Measurements from ENCODE around the gene RTN4R. TPM values are rescaled to one million over a fixed set of nuclear protein-coding genes. Genes with fewer than 3 reads are reported as not detected.
"Not testable (repeated sequence)": the region's sequence is repeated elsewhere in the genome, so short reads cannot be mapped to it uniquely, and the experiment has no call there.

Gene RTN4R
- polyA plus RNA-seq (ENCODE audit: insufficient read length in 3 of 3) = 10 to 100 TPM in 1 of 3 donors, 1 to 10 TPM in 2; 4.6 to 10.3 (median 7.1) TPM
- long read RNA-seq, donor 1, partial matches to known transcripts = 0 of 4 reads
- long read RNA-seq, donor 1, other reads (novel, unspliced or antisense) = 0 of 4 reads
- long read RNA-seq, donor 2, partial matches to known transcripts = 5 of 7 reads
- long read RNA-seq, donor 2, other reads (novel, unspliced or antisense) = 0 of 7 reads
- long read RNA-seq, donor 3, transcript RTN4R-201 (2 exons, 2,157 nt) = major isoform, 5 of 7 reads
- long read RNA-seq, donor 3, partial matches to known transcripts = 0 of 7 reads
- long read RNA-seq, donor 3, other reads (novel, unspliced or antisense) = 0 of 7 reads
- long read RNA-seq, donor 4, partial matches to known transcripts = 0 of 2 reads
- long read RNA-seq, donor 4, other reads (novel, unspliced or antisense) = 0 of 2 reads
- long read RNA-seq, donor 5, transcript RTN4R-201 (2 exons, 2,157 nt) = major isoform, 12 of 12 reads
- long read RNA-seq, donor 5, partial matches to known transcripts = 0 of 12 reads
- long read RNA-seq, donor 5, other reads (novel, unspliced or antisense) = 0 of 12 reads
- long read RNA-seq, donor 6, partial matches to known transcripts = 0 of 7 reads
- long read RNA-seq, donor 6, other reads (novel, unspliced or antisense) = 0 of 7 reads
- long read RNA-seq, donor 7, transcript RTN4R-201 (2 exons, 2,157 nt) = major isoform, 6 of 6 reads
- long read RNA-seq, donor 7, partial matches to known transcripts = 0 of 6 reads
- long read RNA-seq, donor 7, other reads (novel, unspliced or antisense) = 0 of 6 reads
- long read RNA-seq, donor 8, transcript RTN4R-201 (2 exons, 2,157 nt) = major isoform, 8 of 8 reads
- long read RNA-seq, donor 8, partial matches to known transcripts = 0 of 8 reads
- long read RNA-seq, donor 8, other reads (novel, unspliced or antisense) = 0 of 8 reads
- long read RNA-seq, donor 9, partial matches to known transcripts = 0 of 3 reads
- long read RNA-seq, donor 9, other reads (novel, unspliced or antisense) = 0 of 3 reads
- long read RNA-seq, donor 10, partial matches to known transcripts = 0 of 4 reads
- long read RNA-seq, donor 10, other reads (novel, unspliced or antisense) = 0 of 4 reads
- long read RNA-seq, donor 11, partial matches to known transcripts = 0 of 1 reads
- long read RNA-seq, donor 11, other reads (novel, unspliced or antisense) = 0 of 1 reads
- long read RNA-seq, donor 12 = 0 reads
- long read RNA-seq, donor 13, transcript RTN4R-201 (2 exons, 2,157 nt) = major isoform, 9 of 11 reads
- long read RNA-seq, donor 13, partial matches to known transcripts = 0 of 11 reads
- long read RNA-seq, donor 13, other reads (novel, unspliced or antisense) = 0 of 11 reads
- long read RNA-seq, donor 14, transcript RTN4R-201 (2 exons, 2,157 nt) = major isoform, 7 of 8 reads
- long read RNA-seq, donor 14, partial matches to known transcripts = 0 of 8 reads
- long read RNA-seq, donor 14, other reads (novel, unspliced or antisense) = 0 of 8 reads
- long read RNA-seq, donor 15 = 0 reads
- long read RNA-seq, donor 16, transcript RTN4R-201 (2 exons, 2,157 nt) = major isoform, 10 of 11 reads
- long read RNA-seq, donor 16, partial matches to known transcripts = 0 of 11 reads
- long read RNA-seq, donor 16, other reads (novel, unspliced or antisense) = 0 of 11 reads

DNA sequence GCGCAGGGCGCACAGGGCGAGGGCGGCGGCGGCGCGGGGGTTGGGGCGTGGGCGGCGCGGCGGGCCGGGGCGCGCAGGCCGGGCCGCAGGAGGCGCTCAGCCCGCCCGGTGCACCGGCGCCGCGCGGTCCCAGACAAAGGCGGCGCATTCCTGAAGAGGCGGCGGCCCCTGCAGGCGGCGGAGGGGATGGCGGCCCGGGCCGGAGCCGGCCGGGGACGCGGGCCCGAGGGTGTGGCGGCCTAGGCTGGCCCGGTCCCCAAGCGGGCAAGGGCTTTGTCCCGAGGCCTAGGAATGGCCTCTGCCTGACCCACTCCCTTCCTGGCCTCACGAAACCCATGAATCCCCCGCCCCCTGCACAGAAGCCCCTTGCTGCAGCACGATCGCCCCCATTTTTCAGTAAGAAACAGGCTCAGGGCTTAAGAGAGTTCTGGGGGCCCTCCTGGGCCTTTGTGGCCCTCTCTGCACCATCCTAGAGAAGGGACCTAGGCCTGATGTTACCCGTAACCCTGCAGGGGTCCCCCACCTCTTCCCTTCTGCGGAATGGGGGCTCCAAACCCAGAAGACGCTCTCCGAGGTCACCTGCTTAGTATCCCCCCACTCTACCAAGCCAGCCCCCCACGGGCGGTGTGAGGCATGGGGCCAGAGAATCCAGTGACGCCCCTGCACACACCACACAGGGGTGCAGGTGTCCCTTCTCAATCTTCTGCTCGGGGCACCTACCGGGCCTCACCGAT lies at the start of gene RTN4R:
RTN4R (minus strand) TSS at position 40 of the 734 bp plus-strand sequence. CDS start 226 bp downstream, outside the sequence.
- DNase-seq (ENCODE audit: extremely low read depth in 1 of 11, low read depth in 9 of 11, low spot score in 4 of 11) = peak in 1 of 11 donors; percentile 54

DNA sequence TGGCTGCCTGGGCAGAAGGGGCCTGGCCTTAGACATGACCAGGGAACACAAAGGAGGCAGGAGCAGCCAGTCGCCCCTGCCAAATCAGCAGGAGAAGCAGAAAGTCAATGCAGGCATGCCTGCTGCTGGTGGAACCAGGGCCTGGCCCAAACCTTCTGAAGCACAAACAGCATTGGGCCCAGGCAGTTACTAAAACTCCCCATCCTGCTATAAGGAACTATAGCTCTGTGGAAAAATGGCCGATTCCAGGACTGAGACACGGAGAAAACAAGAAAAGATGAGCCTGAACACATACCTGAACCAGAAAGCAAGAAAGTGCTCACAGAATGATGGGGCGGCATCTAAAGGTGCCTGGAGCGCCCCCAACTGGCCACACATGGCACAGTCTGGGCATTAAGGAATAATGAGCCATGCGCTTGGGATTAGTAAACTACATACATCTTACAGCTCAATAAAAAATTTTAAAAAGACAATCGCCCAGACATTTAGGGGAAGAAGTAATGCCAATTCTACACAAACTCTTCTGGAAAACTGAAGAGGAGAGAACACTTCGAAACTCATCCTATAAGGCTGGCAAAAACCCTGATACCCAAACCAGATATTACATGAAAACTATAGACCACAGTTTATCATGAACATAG lies 49.4 kb upstream of the RTN4R start:
- DNase-seq (ENCODE audit: extremely low read depth in 1 of 11, low read depth in 9 of 11, low spot score in 4 of 11) = not testable (repeated sequence)

DNA sequence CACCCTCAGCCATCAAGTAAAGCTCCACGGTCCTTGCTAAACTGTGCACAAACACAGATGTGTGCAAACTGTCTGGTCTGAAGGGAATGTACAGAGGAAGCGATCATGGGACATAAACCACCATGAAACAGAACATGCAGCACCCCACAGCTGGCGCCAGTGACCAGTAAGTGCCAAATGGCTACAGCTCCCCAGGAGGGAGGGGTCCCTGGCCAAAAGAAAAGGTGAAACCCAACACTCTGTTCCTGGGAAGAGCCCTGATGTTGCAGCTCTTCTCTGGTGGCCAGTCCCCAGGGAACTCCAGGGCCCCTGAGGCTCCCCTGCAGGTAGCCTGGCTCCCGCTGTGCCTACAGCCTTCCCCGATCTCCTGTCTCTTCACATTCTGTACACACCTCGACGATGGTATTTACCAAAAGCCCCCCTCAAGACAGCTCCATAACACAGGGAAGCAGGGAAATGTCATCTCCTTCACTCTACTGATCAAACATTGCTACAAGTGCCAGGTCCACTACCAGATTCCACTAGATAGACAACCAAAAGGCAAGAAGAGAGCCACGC lies 48.8 kb upstream of the RTN4R start:
- no peak for DNase-seq (ENCODE audit: extremely low read depth in 1 of 11, low read depth in 9 of 11, low spot score in 4 of 11)

DNA sequence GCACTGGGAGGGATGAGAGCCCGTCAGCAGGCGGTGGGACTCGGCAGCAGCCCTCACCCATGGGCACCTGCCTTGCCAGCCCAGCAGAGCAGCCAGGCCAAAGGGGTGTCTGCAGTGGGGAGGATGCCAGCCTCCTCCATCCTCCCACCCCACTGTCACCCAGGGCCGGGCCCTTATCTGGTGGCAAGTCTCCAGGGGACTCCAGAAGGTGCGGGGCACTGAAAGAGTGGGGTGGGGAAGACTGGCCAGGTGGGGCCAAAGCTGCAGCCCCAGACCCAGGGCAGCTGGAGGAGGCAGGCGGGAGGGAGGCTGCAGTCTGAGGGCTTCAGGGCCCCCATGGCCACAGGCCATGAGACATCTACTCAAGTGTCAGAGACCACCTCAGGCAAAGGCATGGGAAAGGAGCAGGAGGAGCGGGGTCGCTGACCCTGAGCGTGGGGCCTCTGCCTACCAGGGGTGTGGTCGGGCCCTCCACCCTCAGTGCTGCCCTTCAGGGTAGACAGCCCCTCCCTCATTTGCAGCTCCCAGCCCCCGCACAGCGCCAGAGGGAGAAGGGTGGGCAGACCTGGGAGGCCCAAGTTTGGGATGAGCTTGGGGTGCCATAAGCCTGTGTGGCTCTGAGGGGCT lies 48.2 kb upstream of the RTN4R start:
- no peak for DNase-seq (ENCODE audit: extremely low read depth in 1 of 11, low read depth in 9 of 11, low spot score in 4 of 11)

DNA sequence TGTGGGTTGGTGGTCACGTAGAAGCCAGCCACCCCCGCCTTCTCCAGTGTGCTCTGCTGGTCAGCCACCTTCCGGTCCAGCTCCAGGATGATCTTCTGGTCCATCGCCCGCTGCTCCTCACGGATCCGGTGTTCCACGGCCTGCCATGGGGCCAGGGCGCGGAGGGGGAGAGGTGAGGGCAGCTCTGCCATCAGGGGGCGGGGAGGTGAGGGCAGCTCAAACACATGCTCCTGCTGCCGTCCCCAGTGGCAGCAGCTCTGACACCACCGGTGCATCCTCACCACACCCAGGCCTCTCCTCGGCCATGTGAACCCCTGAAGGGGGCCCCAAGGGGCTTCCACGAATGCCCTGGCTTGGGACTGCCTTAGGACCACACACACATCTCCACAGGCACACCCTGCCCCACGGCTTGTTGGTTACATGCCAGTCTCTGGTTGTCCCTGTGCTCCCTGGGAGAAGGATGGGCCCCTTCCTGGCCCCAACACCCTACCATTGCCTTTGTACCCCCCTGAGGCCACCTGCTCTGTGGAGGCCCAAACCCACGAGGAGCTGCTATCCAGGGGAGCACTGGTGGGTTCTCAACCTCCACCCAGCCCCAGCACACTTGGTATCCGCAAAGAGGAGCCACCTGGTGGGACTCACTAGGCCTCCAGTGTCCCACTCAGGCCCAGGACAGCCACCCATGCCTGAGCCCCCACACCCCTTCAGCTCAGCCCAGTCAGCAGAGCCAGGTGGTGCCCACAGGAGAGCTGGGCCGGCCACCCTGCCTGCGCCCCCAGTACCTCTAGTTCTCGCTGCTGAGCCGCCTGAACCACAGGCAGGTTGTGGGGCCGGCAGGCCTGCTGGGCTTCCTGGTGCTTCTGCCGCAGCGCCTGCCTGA lies 47.5 kb upstream of the RTN4R start:
- no peak for DNase-seq (ENCODE audit: extremely low read depth in 1 of 11, low read depth in 9 of 11, low spot score in 4 of 11)

DNA sequence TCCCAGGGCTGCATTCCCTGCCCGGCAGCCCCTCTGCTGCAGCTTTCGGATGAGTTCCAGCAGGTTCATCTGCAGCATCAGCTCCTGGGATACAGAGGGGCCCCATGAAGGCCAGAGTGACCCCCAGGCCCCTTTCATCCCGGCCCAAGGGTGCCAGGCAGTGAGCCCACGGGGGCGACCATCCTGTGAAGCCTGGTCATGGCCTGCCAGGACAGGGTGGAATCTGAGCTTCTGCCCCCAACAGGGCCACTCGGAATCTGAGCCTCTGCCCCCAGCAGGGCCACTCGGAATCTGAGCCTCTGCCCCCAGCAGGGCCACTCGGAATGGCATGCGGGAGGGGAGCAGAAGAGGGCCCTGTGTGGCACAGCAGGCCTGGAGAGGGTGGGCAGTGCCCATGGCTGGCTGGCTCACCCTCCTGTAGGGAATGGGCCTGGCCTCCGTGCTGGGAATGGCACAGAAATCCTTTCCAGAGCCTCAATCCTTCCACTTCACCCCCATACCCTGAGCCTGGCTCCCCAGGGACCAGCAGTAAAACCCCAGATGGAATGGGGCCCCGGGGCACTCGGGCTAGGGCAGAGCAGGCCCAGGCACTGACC lies 46.7 kb upstream of the RTN4R start:
- not testable (repeated sequence) for DNase-seq (ENCODE audit: extremely low read depth in 1 of 11, low read depth in 9 of 11, low spot score in 4 of 11)

DNA sequence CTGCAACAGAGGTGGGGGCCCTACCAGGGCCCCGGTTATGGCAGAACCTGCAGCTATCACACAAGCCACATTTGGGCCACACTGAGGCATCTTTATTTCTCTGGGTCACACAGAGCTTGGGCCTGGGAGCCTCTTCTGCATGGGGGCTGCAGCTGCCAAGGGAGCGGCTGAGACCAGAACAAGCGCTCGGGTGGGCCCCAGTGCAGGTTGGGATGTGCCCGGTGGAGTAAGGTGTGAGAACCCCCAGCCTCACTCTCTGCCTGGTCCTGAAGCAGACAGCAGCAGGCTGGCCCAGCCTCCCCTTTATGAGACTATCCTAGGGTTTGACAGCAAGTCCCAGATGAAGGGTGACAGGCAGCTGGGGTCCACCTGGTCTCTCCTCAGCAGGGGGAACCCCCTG lies 46.1 kb upstream of the RTN4R start:
- DNase-seq (ENCODE audit: extremely low read depth in 1 of 11, low read depth in 9 of 11, low spot score in 4 of 11) = not testable (repeated sequence)

DNA sequence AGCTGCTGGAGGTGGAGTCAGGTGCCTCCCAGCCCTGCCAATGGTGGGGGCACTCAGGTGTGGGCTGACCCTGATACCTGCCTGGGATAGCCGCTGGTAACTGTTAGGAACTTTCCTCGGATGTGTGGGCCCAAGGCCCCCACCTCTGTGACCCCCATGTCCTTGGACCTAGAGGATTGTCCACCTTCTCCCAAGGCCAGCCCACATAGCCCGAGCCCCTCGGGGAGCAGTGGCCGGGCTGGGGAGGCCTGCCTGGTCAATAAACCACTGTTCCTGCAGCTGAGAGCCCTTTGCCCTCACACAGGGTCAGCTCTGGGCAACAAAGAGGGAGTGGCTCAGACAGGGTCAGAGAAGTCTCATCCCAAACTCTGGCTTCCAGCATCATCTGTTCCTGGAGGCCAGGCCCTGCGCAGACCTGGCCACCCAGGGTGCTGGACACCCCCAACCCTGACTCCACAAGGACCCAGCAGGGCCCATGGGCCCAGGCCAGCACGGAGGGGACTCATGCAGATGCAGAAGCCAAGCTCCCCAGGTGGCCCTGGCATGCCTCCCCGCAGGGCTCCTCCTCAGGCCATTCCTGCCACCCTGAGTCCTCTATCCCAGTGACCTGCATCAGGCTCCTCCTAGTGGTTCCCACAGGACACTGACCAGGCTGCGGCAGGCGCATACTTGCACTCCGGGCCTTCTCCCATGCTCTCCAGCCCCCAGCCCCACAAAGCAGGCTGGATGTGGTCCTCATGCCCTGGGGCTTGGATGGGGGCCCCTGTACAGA lies 45.4 kb upstream of the RTN4R start:
- not testable (repeated sequence) for DNase-seq (ENCODE audit: extremely low read depth in 1 of 11, low read depth in 9 of 11, low spot score in 4 of 11)

DNA sequence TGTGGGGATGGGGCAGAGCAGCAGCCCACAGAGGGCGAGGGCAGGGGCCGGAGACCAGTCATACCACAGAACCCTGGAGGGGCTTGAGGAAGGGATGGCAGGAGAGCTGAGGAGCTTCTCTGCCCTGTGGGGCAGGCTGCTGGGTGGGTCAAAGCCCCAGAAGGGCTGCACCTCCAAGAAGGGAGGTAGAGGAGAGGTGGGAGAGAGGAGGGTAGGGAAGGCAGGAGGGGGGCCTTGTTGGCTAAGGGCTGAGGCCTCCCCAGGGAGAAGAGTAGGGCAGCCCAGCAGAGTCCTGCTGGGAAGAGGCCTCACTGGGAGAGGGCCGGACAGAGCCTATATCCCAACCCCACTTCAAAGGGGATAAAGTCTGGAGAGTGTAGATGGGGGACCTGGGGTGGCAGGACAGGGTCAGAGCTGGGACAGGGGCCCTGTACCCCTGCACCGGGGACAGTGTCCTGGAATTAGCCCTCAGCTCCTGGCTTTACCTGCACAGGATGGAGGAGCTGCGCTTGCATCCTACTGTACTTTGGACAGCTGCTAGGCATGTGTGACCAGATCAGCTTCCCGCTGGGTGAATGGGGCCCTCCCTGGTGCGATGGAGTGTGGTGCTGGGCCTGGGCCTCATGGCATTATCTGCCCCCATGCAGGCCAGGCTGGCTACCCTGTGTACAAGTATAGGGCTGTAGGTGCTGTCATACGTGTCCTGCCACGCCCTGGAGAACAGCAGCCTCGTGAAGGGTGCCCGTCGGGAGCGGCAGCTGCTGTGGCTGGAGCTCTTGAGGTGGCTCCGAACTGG lies 44.5 kb upstream of the RTN4R start:
- no peak for DNase-seq (ENCODE audit: extremely low read depth in 1 of 11, low read depth in 9 of 11, low spot score in 4 of 11)

DNA sequence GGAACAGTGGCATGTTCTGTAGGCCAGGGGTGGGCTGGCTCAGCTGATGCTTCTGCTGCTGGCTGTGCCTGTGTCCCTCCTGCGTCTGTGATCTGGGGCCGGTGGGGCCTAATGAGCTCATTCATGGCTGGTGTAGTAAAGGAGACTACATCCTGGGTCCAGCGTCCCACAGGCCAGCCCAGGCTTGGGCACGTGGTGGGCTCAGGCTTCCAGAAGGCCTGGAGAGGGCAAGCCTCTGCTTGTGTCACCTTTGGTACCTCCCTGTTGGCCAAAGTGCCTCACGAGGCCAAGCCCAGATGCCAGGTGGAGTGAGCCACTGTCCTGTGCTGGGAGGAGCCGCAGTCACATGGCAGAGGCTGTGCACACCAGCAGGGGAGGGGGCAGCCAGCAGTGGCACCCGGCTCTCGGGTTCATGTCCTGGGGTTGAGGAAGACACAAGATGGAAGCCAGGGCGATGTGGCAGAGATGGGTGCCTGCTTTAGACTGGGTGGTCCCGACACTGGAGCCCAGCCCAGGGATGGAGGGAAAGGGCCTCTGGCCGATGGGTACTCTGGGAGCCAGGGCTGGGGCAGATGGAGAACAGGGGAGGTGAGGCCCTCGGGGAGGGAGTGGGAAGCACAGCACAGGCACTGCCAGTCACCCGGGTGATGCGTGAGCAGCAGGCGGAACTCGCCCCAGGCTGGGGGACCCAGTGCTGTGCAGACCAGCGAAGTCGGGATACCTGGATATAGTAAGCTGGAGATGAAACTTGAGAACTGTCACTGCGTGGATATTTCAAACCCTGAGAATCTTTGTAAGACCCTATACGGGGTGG lies 43.3 kb upstream of the RTN4R start:
- not testable (repeated sequence) for DNase-seq (ENCODE audit: extremely low read depth in 1 of 11, low read depth in 9 of 11, low spot score in 4 of 11)

DNA sequence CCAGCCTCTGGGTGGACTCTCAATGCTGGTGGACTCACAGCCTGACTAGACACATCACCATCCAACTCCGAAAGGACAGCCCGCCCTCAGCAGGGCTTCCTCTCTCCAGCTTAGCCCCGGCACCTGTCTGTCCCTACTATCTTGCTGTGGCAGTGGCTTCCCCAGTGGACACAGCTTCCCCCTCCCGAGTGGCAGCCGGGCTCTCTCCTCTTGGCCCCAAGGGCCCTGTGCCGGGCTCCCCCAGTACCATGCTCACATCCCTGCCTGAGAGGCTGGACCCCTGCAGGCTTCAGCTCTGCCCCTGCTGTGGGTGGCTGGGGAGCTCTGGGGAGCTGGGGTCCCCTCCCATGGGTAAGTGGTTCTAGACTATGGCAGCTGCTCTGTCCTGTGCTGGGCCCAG lies 42.7 kb upstream of the RTN4R start:
- DNase-seq (ENCODE audit: extremely low read depth in 1 of 11, low read depth in 9 of 11, low spot score in 4 of 11) = not testable (repeated sequence)

DNA sequence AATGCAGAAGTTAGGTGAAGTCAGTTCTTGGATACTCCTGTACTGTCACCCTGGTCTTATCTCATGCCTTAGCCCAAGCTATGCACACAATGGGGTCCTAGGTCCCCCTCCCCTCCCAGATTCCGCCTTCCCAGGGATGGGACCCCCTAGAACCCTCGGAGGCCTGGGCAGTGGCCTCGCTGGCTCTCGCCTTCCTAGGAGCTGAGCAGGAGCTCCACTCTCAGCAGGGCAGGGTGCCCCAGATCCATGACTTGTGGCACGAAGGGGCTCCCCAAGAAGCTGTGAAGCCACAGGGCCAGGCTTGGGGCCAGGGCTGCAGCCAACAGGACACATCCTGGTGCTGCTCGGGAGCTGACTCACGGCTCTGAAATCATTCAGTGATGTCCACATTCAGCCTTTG lies 42.1 kb upstream of the RTN4R start:
- not testable (repeated sequence) for DNase-seq (ENCODE audit: extremely low read depth in 1 of 11, low read depth in 9 of 11, low spot score in 4 of 11)
